ENCODE results near the gene WDR41.
"Not testable (repeated sequence)": the region's sequence is repeated elsewhere in the genome, so short reads cannot be mapped to it uniquely, and the experiment has no call there.

Gene WDR41

GRCh38 chr5:77407152-77407551 lies 85.0 kb downstream of the WDR41 start:
- DNase-seq (ENCODE audit: low read depth): no peak

- no peak for DNase-seq (ENCODE audit: low read depth)
These were observed 89.3 kb downstream of the WDR41 start for GRCh38 chr5:77402796-77403195.

GRCh38 chr5:77400645-77401044 lies 91.5 kb downstream of the WDR41 start:
- no peak for DNase-seq (ENCODE audit: low read depth)

- DNase-seq (ENCODE audit: low read depth): no peak
These were observed 93.2 kb downstream of the WDR41 start for GRCh38 chr5:77398896-77399295.

GRCh38 chr5:77398458-77398857 lies 93.7 kb downstream of the WDR41 start:
- no peak for DNase-seq (ENCODE audit: low read depth)

GRCh38 chr5:77397686-77398292 lies 94.3 kb downstream of the WDR41 start:
- DNase-seq (ENCODE audit: low read depth): no peak

GRCh38 chr5:77396017-77396416 lies 96.1 kb downstream of the WDR41 start:
- DNase-seq (ENCODE audit: low read depth): no peak

GRCh38 chr5:77394064-77394715 lies 97.9 kb downstream of the WDR41 start:
- DNase-seq (ENCODE audit: low read depth): no peak

- DNase-seq (ENCODE audit: low read depth): no peak
These were observed 100.8 kb downstream of the WDR41 start for GRCh38 chr5:77391240-77391765.

GRCh38 chr5:77390795-77391194 lies 101.3 kb downstream of the WDR41 start:
- peak; percentile 1 for DNase-seq (ENCODE audit: low read depth)

- DNase-seq (ENCODE audit: low read depth): no peak
These were observed 101.9 kb downstream of the WDR41 start for GRCh38 chr5:77390221-77390620.

GRCh38 chr5:77389746-77390145 lies 102.4 kb downstream of the WDR41 start:
- DNase-seq (ENCODE audit: low read depth): no peak

GRCh38 chr5:77386340-77386739 lies 105.8 kb downstream of the WDR41 start:
- DNase-seq (ENCODE audit: low read depth): not testable (repeated sequence)

- DNase-seq (ENCODE audit: low read depth): not testable (repeated sequence)
These were observed 108.8 kb downstream of the WDR41 start for GRCh38 chr5:77383336-77383735.
